A549 (cell line): ENCODE results near the gene ANKRD24. TPM values are rescaled to one million over a fixed set of nuclear protein-coding genes. Genes with fewer than 3 reads are reported as not detected.

Source experiments
- ATAC-seq, 2 experiments: fragments of 200-7000 bp in 1 of 2; fragments of >200 bp in 1 of 2; cut with Nextera tagmentation in 1 of 2; cut with Tn5 transposase in 1 of 2; 3 replicates each; pipeline versions ENCODE4 v1.8.0 to v1.9.1; 2018 to 2020; ENCODE audit warnings: mild to moderate bottlenecking in 1 of 2, moderate library complexity in 1 of 2
- CTCF ChIA-PET: fragments of 300-600 bp; sonication (Branson Sonifier 250); formaldehyde crosslinking; extraction: SDS; loops from one replicate; lab custom pipeline; 2021; ENCODE audit warnings: antibody characterized with exemption, inconsistent platforms; lab: Yijun Ruan, JAX
- POLR2A ChIA-PET: fragments of 350-600 bp; formaldehyde crosslinking; extraction: SDS; loops from one replicate; lab custom pipeline; 2021; ENCODE audit warnings: antibody characterized with exemption, inconsistent platforms; lab: Yijun Ruan, JAX
- DNase-seq, 2 experiments: peaks; one replicate each; pipeline versions ENCODE4 v3.0.0 to v3.0.0-alpha.2; 2011 to 2016; ENCODE audit warnings: low read depth in 1 of 2, low spot score in 1 of 2
- FAIRE-seq: peaks from 2 replicates; lab custom pipeline; 2011; peaks lifted over from hg19 to GRCh38; lab: Jason Lieb, UNC
- H3K27ac ChIP-seq, 2 experiments: fragments of >200 bp; sonication (Bioruptor Twin); formaldehyde crosslinking; 3 replicates each; pipeline ENCODE4 v1.5.1; 2016 to 2017
- H3K4me1 ChIP-seq: fragments of >200 bp; sonication (Bioruptor Twin); formaldehyde crosslinking; 3 replicates; pipeline ENCODE4 v1.6.1; 2016
- H3K4me2 ChIP-seq: fragments of >200 bp; sonication (Bioruptor Twin); formaldehyde crosslinking; 3 replicates; pipeline ENCODE4 v1.6.1; 2016
- H3K4me3 ChIP-seq: fragments of >200 bp; sonication (Bioruptor Twin); formaldehyde crosslinking; 3 replicates; pipeline ENCODE4 v1.5.1; 2016
- H3K9me3 ChIP-seq: fragments of >200 bp; sonication (Bioruptor Twin); formaldehyde crosslinking; 3 replicates; pipeline ENCODE4 v1.6.1; 2016
- BHLHE40 ChIP-seq: IDR thresholded peaks from 2 replicates; pipeline ENCODE4 v1.6.1; 2012; ENCODE audit warnings: low read depth, low read length, inconsistent platforms
- CBX2 ChIP-seq: fragments of 200-600 bp; sonication (generic); IDR thresholded peaks from 2 replicates; pipeline ENCODE4 v1.6.1; 2016; ENCODE audit warnings: low read depth, mild to moderate bottlenecking, borderline replicate concordance
- EHF ChIP-seq: fragments of 250-450 bp; sonication (Bioruptor Pico); IDR thresholded peaks from 2 replicates; pipeline ENCODE4 v1.5.0; 2020; ENCODE audit warnings: mild to moderate bottlenecking
- EP300 ChIP-seq, 2 experiments: fragments of >200 bp; sonication (Bioruptor Twin); formaldehyde crosslinking; IDR thresholded peaks; 2 replicates in 1 of 2; 3 replicates in 1 of 2; pipeline ENCODE4 v1.6.1; 2016 to 2017
- ESRRA ChIP-seq: fragments of 150-350 bp; IDR thresholded peaks from 2 replicates; pipeline ENCODE4 v1.6.1; 2014; ENCODE audit warnings: mild to moderate bottlenecking, low read length, borderline replicate concordance
- FOXS1 ChIP-seq: fragments of 250-450 bp; sonication (Bioruptor Pico); IDR thresholded peaks from 2 replicates; pipeline ENCODE4 v1.5.0; 2020; ENCODE audit warnings: mild to moderate bottlenecking, moderate library complexity
- HOXA7 ChIP-seq: fragments of 250-450 bp; sonication (Bioruptor Pico); IDR thresholded peaks from 2 replicates; pipeline ENCODE4 v1.5.0; 2020; ENCODE audit warnings: mild to moderate bottlenecking, moderate library complexity
- HOXB5 ChIP-seq: fragments of 250-450 bp; sonication (Bioruptor Pico); IDR thresholded peaks from 2 replicates; pipeline ENCODE4 v1.5.0; 2020; ENCODE audit warnings: mild to moderate bottlenecking, moderate library complexity
- JUN ChIP-seq, 2 experiments: fragments of >200 bp; sonication (Bioruptor Twin); formaldehyde crosslinking; IDR thresholded peaks; 2 replicates in 1 of 2; 3 replicates in 1 of 2; pipeline ENCODE4 v1.6.1; 2016 to 2017
- JUNB ChIP-seq: fragments of >200 bp; sonication (Bioruptor Twin); formaldehyde crosslinking; IDR thresholded peaks from 2 replicates; pipeline ENCODE4 v1.6.1; 2016
- KDM1A ChIP-seq: fragments of 200-600 bp; sonication (generic); IDR thresholded peaks from 2 replicates; pipeline ENCODE4 v1.6.1; 2016; ENCODE audit warnings: low read depth, mild to moderate bottlenecking
- KDM5A ChIP-seq: fragments of 200-600 bp; sonication (generic); IDR thresholded peaks from 2 replicates; pipeline ENCODE4 v1.6.1; 2016; ENCODE audit warnings: antibody characterized with exemption, mild to moderate bottlenecking
- MAZ ChIP-seq: fragments of 150-350 bp; IDR thresholded peaks from 2 replicates; pipeline ENCODE4 v1.6.1; 2014; ENCODE audit warnings: antibody characterized with exemption, low read depth, low read length, borderline replicate concordance
- PHF8 ChIP-seq: fragments of 200-600 bp; sonication (generic); IDR thresholded peaks from 2 replicates; pipeline ENCODE4 v1.6.1; 2016; ENCODE audit warnings: low read depth, mild to moderate bottlenecking, antibody characterized with exemption, moderate library complexity, borderline replicate concordance
- POLR2A ChIP-seq: IDR thresholded peaks from 2 replicates; pipeline ENCODE4 v1.6.1; 2012; ENCODE audit warnings: mild to moderate bottlenecking, low read length
- POLR2AphosphoS2 ChIP-seq: conservative IDR thresholded peaks from 2 replicates; pipeline ENCODE4 v1.6.1; 2012; ENCODE audit warnings: low read length, improper control_type of control experiment, inconsistent platforms
- RAD21 ChIP-seq, 2 experiments: fragments of >200 bp in 1 of 2; sonication (Bioruptor Twin) in 1 of 2; formaldehyde crosslinking in 1 of 2; IDR thresholded peaks in 1 of 2; conservative IDR thresholded peaks in 1 of 2; 2 replicates in 1 of 2; 3 replicates in 1 of 2; pipeline ENCODE4 v1.6.1; 2012 to 2018; ENCODE audit warnings: inconsistent platforms in 1 of 2
- ZFP36 ChIP-seq: fragments of 450-650 bp; IDR thresholded peaks from 2 replicates; pipeline ENCODE4 v1.6.1; 2014; ENCODE audit warnings: borderline replicate concordance; ENCODE audit not compliant: partially characterized antibody
- ZSCAN20 ChIP-seq: fragments of 250-450 bp; sonication (Bioruptor Pico); IDR thresholded peaks from 2 replicates; pipeline ENCODE4 v1.8.0; 2022; ENCODE audit warnings: mild to moderate bottlenecking, moderate library complexity
- WGBS: methylation state at CpG from one replicate; pipeline ENCODE4 v1.1.6; 2017; ENCODE audit errors: missing lambda C conversion rate; 5-methylcytosine and 5-hydroxymethylcytosine counted together
- polyA minus RNA-seq: library from RNA; depleted of rRNA, polyadenylated mRNA; stranded (reverse); fragments of >200 nt; gene quantifications from 2 replicates; pipeline ENCODE4 v1.2.3, GENCODE V29; 2011; rRNA and poly(A)+ RNA removed
- polyA plus RNA-seq, 4 experiments: library from polyadenylated mRNA; depleted of rRNA in 3 of 4; stranded (reverse); fragments of >200 nt; fragmentation: RNase III in 1 of 4; extraction: RNeasy Plus Mini Kit Qiagen cat#74134 plus additional on column Dnase treatment in 1 of 4; gene quantifications; 2 replicates in 3 of 4; 3 replicates in 1 of 4; pipeline ENCODE4 v1.2.3, GENCODE V29; 2011 to 2017
- TF ChIP-seq, protein P1 (sequence below): IDR thresholded peaks from 2 replicates; pipeline ENCODE4 v1.6.1; 2012
- TF ChIP-seq, protein P2 (sequence below): fragments of >200 bp; sonication (Bioruptor Twin); formaldehyde crosslinking; IDR thresholded peaks from 3 replicates; pipeline ENCODE4 v1.6.1; 2016
- TF ChIP-seq, protein P3 (sequence below): fragments of 150-350 bp; IDR thresholded peaks from 2 replicates; pipeline ENCODE4 v1.6.1; 2014; ENCODE audit warnings: low read depth, mild to moderate bottlenecking, low read length
- TF ChIP-seq, protein P4 (sequence below): IDR thresholded peaks from 2 replicates; pipeline ENCODE4 v1.6.1; 2012; ENCODE audit warnings: low read depth, borderline replicate concordance
- TF ChIP-seq, protein P5 (sequence below): IDR thresholded peaks from 2 replicates; pipeline ENCODE4 v1.6.1; 2012

ANKRD24 gene
- polyA plus RNA-seq (2011; rRNA removed) (0.12 and 0.28 TPM in 2 replicates), polyA plus RNA-seq (2017; fragmentation: RNase III; extraction: RNeasy Plus Mini Kit Qiagen cat#74134 plus additional on column Dnase treatment) (0.28 to 0.54 TPM (median 0.36 TPM) in 3 replicates), polyA minus RNA-seq (0.10 and 0.21 TPM in 2 replicates)
- polyA plus RNA-seq (2012; cell fraction: cytosol; rRNA removed) = 0.09 TPM in 2 replicates
- 0.71 and 0.88 TPM in 2 replicates for polyA plus RNA-seq (2012; cell fraction: nucleus; rRNA removed)

DNA sequence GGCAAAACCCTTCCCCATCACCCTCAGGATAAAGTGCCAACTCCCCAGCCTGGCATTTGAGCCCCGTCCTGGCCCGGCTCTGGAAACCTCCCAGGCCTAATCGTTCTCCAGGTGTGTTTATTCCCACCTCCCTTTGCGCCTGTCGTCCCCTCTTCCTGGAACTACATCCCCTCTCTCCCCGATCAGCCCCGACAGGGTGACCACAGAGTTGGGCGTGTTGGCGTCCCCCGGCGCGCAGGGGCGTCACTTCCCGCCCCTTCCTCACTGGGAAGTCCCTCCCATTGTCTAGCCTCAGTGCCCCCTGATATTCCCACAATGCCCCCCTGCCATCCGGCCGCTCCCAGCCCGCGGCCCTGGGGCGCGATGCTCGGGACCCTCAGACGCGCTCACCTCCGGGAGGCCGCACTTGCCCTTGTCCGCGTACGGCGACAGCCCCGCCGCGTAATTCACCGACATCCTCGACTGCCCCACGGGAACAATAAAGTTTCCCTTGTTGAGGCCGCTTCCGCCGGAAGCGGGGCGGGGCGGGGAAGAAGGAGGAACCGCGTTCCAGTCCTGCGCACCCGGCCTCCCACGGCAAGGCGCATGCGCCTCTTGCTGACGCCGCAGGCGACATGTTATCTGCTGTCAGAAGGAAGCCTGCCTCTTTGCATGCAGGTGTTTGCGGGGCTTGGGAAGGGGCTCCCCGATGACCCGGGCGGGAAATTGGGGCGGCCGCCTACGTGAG is at the start of gene ANKRD24, which contains the start of gene SIRT6:
Gene ANKRD24, plus strand, starts transcription at position 606 of the 727 bp plus-strand sequence. CDS start 3,737 bp downstream, outside the sequence.
Gene SIRT6, minus strand, starts transcription at position 480 of the 727 bp plus-strand sequence. Its CDS starts 24 bp downstream, at position 456.
- Histone ChIP-seq H3K4me3 (peak within 1 kb of the TSS; percentile 76), H3K27ac (peak within 1 kb of the TSS; percentile 85 to 97), H3K4me2 (peak within 1 kb of the TSS; percentile 89), H3K9me3 (no peaks in the 10 kb centered on the region), H3K4me1 (peaks cover 11% of the 10 kb centered on the region; the same call in 2 of the 3 replicates)
- DNase-seq (peak; percentile 93 to 94), ATAC-seq (peak; percentile 64 to 83), FAIRE-seq (no peak)
- CTCF ChIA-PET = no interaction called here
- POLR2A ChIA-PET = no interaction called here
- 0% methylated on average over 12 of the region's 58 CpGs for whole genome bisulfite sequencing
- TF ChIP-seq, protein P1, sequence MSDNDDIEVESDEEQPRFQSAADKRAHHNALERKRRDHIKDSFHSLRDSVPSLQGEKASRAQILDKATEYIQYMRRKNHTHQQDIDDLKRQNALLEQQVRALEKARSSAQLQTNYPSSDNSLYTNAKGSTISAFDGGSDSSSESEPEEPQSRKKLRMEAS = peak; percentile 68
- TF ChIP-seq JUNB (no peak), KDM5A (0 out of 2 replicates have a peak, but pooled peaks have one; percentile 34), ESRRA (no peak), EHF (no peak), HOXA7 (CRISPR knock-in tag) (no peak), POLR2AphosphoS2 (no peak), MAZ (peak; percentile 97), RAD21 (conservative IDR thresholded peaks at IDR 0.05 in 1 of 2, IDR thresholded peaks at IDR 0.05 in 1 of 2) (no peak), BHLHE40 (no peak), POLR2A (peak; percentile 35; the same call in 1 of the 2 replicates), KDM1A (peak; percentile 81; the same call in 1 of the 2 replicates), CBX2 (no peak), PHF8 (peak; percentile 56; the same call in 1 of the 2 replicates), ZFP36 (no peak), JUN (IDR thresholded peaks at IDR 0.05) (peak in 1 of 2 experiments; percentile 63; a peak in 1 of 5 replicates), EP300 (IDR thresholded peaks at IDR 0.05) (no peak), ZSCAN20 (CRISPR knock-in tag) (no peak), FOXS1 (CRISPR knock-in tag) (no peak), HOXB5 (no peak)
- TF ChIP-seq, protein P2, sequence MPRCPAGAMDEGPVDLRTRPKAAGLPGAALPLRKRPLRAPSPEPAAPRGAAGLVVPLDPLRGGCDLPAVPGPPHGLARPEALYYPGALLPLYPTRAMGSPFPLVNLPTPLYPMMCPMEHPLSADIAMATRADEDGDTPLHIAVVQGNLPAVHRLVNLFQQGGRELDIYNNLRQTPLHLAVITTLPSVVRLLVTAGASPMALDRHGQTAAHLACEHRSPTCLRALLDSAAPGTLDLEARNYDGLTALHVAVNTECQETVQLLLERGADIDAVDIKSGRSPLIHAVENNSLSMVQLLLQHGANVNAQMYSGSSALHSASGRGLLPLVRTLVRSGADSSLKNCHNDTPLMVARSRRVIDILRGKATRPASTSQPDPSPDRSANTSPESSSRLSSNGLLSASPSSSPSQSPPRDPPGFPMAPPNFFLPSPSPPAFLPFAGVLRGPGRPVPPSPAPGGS = 0 out of 3 replicates have a peak, but pooled peaks have one; percentile 40
- TF ChIP-seq, protein P3, sequence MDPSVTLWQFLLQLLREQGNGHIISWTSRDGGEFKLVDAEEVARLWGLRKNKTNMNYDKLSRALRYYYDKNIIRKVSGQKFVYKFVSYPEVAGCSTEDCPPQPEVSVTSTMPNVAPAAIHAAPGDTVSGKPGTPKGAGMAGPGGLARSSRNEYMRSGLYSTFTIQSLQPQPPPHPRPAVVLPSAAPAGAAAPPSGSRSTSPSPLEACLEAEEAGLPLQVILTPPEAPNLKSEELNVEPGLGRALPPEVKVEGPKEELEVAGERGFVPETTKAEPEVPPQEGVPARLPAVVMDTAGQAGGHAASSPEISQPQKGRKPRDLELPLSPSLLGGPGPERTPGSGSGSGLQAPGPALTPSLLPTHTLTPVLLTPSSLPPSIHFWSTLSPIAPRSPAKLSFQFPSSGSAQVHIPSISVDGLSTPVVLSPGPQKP = peak; percentile 77
- TF ChIP-seq, protein P4, sequence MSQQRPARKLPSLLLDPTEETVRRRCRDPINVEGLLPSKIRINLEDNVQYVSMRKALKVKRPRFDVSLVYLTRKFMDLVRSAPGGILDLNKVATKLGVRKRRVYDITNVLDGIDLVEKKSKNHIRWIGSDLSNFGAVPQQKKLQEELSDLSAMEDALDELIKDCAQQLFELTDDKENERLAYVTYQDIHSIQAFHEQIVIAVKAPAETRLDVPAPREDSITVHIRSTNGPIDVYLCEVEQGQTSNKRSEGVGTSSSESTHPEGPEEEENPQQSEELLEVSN = no peak
- TF ChIP-seq, protein P5, sequence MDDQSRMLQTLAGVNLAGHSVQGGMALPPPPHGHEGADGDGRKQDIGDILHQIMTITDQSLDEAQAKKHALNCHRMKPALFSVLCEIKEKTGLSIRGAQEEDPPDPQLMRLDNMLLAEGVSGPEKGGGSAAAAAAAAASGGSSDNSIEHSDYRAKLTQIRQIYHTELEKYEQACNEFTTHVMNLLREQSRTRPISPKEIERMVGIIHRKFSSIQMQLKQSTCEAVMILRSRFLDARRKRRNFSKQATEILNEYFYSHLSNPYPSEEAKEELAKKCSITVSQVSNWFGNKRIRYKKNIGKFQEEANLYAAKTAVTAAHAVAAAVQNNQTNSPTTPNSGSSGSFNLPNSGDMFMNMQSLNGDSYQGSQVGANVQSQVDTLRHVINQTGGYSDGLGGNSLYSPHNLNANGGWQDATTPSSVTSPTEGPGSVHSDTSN = no peak
